CD14-positive monocyte (primary cell): Measurements from ENCODE around the gene PCDHB7. TPM values are rescaled to one million over a fixed set of nuclear protein-coding genes. Genes with fewer than 3 reads are reported as not detected.
A peak's percentile ranks its signal among the peaks of the same experiment; 100 is the strongest.
"Not testable (repeated sequence)": the region's sequence is repeated elsewhere in the genome, so short reads cannot be mapped to it uniquely, and the experiment has no call there.

ENCODE experiments used
- DNase-seq, 3 donors: peaks; one replicate each; pipeline ENCODE4 v3.0.0-alpha.2; 2011 to 2022
- H2AFZ ChIP-seq: 2 replicates; pipeline ENCODE4 v1.6.0; 2012; ENCODE audit warnings: mild to moderate bottlenecking, low read depth, low read length, inconsistent platforms; ENCODE audit not compliant: insufficient read depth, poor library complexity, severe bottlenecking
- H3K27ac ChIP-seq, 2 donors: 1 replicate in 1 of 2; 2 replicates in 1 of 2; pipeline ENCODE4 v1.5.1; 2012 to 2013; ENCODE audit warnings: low read length in 2 of 2, control low read depth in 1 of 2, inconsistent platforms in 1 of 2, low read depth in 1 of 2, mild to moderate bottlenecking in 1 of 2
- H3K27me3 ChIP-seq, 2 donors: one replicate each; pipeline versions ENCODE4 v1.6.0 to v1.6.1; 2011 to 2013; ENCODE audit warnings: low read length in 2 of 2; ENCODE audit not compliant: control insufficient read depth in 2 of 2, insufficient read depth in 2 of 2
- H3K36me3 ChIP-seq, 2 donors: replicated peaks in 1 of 2; 1 replicate in 1 of 2; 2 replicates in 1 of 2; pipeline versions ENCODE4 v1.5.1 to v1.6.1; 2012 to 2013; ENCODE audit warnings: low read length in 2 of 2, control low read depth in 1 of 2, inconsistent platforms in 1 of 2, mild to moderate bottlenecking in 1 of 2; ENCODE audit not compliant: insufficient read depth in 2 of 2, control insufficient read depth in 1 of 2
- H3K4me1 ChIP-seq, 2 donors: 1 replicate in 1 of 2; 2 replicates in 1 of 2; pipeline versions ENCODE4 v1.5.1 to v1.6.1; 2012 to 2013; ENCODE audit warnings: low read length in 2 of 2, control low read depth in 1 of 2, inconsistent platforms in 1 of 2, mild to moderate bottlenecking in 1 of 2, moderate library complexity in 1 of 2; ENCODE audit not compliant: insufficient read depth in 2 of 2, control insufficient read depth in 1 of 2
- H3K4me2 ChIP-seq: replicated peaks from 2 replicates; pipeline ENCODE3; 2012; ENCODE audit warnings: low read length, moderate library complexity, mild to moderate bottlenecking; ENCODE audit not compliant: poor library complexity, severe bottlenecking; ENCODE audit errors: extremely low read depth
- H3K4me3 ChIP-seq, 3 experiments: fragments of 200-600 bp in 1 of 3; sonication (generic) in 1 of 3; replicated peaks in 1 of 3; 1 replicate in 2 of 3; 2 replicates in 1 of 3; pipeline ENCODE4 v1.5.1; 2011 to 2013; ENCODE audit warnings: low read length in 3 of 3, mild to moderate bottlenecking in 3 of 3, control low read depth in 2 of 3, low read depth in 2 of 3, inconsistent platforms in 1 of 3, moderate library complexity in 1 of 3
- H3K79me2 ChIP-seq: 2 replicates; pipeline ENCODE4 v1.6.0; 2012; ENCODE audit warnings: mild to moderate bottlenecking, control low read depth, inconsistent platforms, low read length, moderate library complexity; ENCODE audit not compliant: insufficient read depth
- H3K9ac ChIP-seq: 2 replicates; pipeline ENCODE4 v1.6.0; 2017; ENCODE audit warnings: low read length, mild to moderate bottlenecking; ENCODE audit not compliant: insufficient read depth, poor library complexity, severe bottlenecking
- H3K9me3 ChIP-seq, 2 donors: replicated peaks in 1 of 2; 1 replicate in 1 of 2; 2 replicates in 1 of 2; pipeline versions ENCODE4 v1.5.1 to v1.6.1; 2012 to 2013; ENCODE audit warnings: low read length in 2 of 2, control low read depth in 1 of 2; ENCODE audit not compliant: control insufficient read depth in 1 of 2, insufficient read depth in 1 of 2
- H4K20me1 ChIP-seq: 2 replicates; pipeline ENCODE4 v1.6.0; 2012; ENCODE audit warnings: mild to moderate bottlenecking, low read length, control low read depth, moderate library complexity; ENCODE audit not compliant: insufficient read depth
- H3K27ac Mint-ChIP-seq, 7 donors: one replicate each; pipeline ENCODE4 v1.8.0; 2020; ENCODE audit warnings: mild to moderate bottlenecking in 7 of 7, mixed read lengths in 7 of 7, moderate library complexity in 6 of 7, inconsistent platforms in 2 of 7
- H3K27me3 Mint-ChIP-seq, 3 donors: one replicate each; pipeline ENCODE4 v1.8.0; 2021 to 2022; ENCODE audit warnings: low read depth in 3 of 3, mild to moderate bottlenecking in 3 of 3, mixed read lengths in 3 of 3, moderate library complexity in 3 of 3, inconsistent platforms in 1 of 3
- H3K36me3 Mint-ChIP-seq, 2 donors: one replicate each; pipeline ENCODE4 v1.8.0; 2020; ENCODE audit warnings: mixed read lengths in 2 of 2, inconsistent platforms in 1 of 2, mild to moderate bottlenecking in 1 of 2
- H3K4me1 Mint-ChIP-seq: one replicate; pipeline ENCODE4 v1.8.0; 2020; ENCODE audit warnings: mild to moderate bottlenecking, mixed read lengths
- H3K4me3 Mint-ChIP-seq, 2 donors: one replicate each; pipeline ENCODE4 v1.8.0; 2020; ENCODE audit warnings: mild to moderate bottlenecking in 2 of 2, mixed read lengths in 2 of 2, moderate library complexity in 1 of 2
- H3K9me3 Mint-ChIP-seq, 7 donors: one replicate each; pipeline ENCODE4 v1.8.0; 2020 to 2022; ENCODE audit warnings: mixed read lengths in 7 of 7, mild to moderate bottlenecking in 6 of 7, moderate library complexity in 6 of 7, inconsistent platforms in 2 of 7
- CTCF ChIP-seq: fragments of 200-600 bp; IDR thresholded peaks from one replicate; pipeline ENCODE4 v1.8.0; 2022; ENCODE audit warnings: antibody characterized with exemption, mild to moderate bottlenecking
- WGBS: methylation state at CpG from one replicate; pipeline ENCODE4 v1.1.5; 2013; ENCODE audit warnings: missing lambda C conversion rate; ENCODE audit not compliant: insufficient coverage; 5-methylcytosine and 5-hydroxymethylcytosine counted together
- intact Hi-C, 2 donors: fragments of 100-400 bp; cut with micrococcal nuclease; formaldehyde crosslinking; loops; one replicate each; pipeline versions ENCODE4 v1.15.0 to v1.15.1; 2023
- polyA plus RNA-seq, 3 donors: library from polyadenylated mRNA; depleted of rRNA in 1 of 3; unstranded in 2 of 3; stranded (reverse) in 1 of 3; fragments of 300-500 nt in 2 of 3; fragments of >200 nt in 1 of 3; fragmentation: Illumina TruSeq in 2 of 3; gene quantifications; 1 replicate in 2 of 3; 2 replicates in 1 of 3; pipeline ENCODE4 v1.2.3, GENCODE V29; 2012 to 2021

Gene PCDHB7
- polyA plus RNA-seq, 3 donors, result not detected

GRCh38 chr5:141196363-141196762, 23.9 kb downstream of the PCDHB7 start:
- Mint-ChIP-seq H3K9me3 (peaks cover 10 to 59% (median 46%) of the 10 kb centered on the region in 7 donors), H3K36me3 (no peaks in the 10 kb centered on the region), H3K27ac (no peak overlapping the region), H3K27me3 (peaks cover 2 to 22% (median 21%) of the 10 kb centered on the region in 3 donors), H3K4me3 (no peak overlapping the region), H3K4me1 (no peaks in the 10 kb centered on the region)
- peaks cover 23 to 49% of the 10 kb centered on the region in 2 donors for H3K9me3 ChIP-seq
- intact Hi-C loops, result no loop called here
- H3K27ac ChIP-seq, result no peak overlapping the region
- no peak overlapping the region for H2AFZ ChIP-seq
- no peak overlapping the region for H3K4me3 ChIP-seq
- no peak overlapping the region for H3K9ac ChIP-seq
- no peaks in the 10 kb centered on the region for H3K36me3 ChIP-seq
- H3K27me3 ChIP-seq, result peaks cover 0 to 21% of the 10 kb centered on the region in 2 donors
- WGBS, result no CpG with 5 or more reads among the region's 3 CpGs
- no peak for TF ChIP-seq CTCF
- no peak for DNase-seq
- no peaks in the 10 kb centered on the region for H3K4me1 ChIP-seq
- no peak overlapping the region for H3K4me2 ChIP-seq
- no peaks in the 10 kb centered on the region for H4K20me1 ChIP-seq
- no peaks in the 10 kb centered on the region for H3K79me2 ChIP-seq

GRCh38 chr5:141199359-141200235, 27.2 kb downstream of the PCDHB7 start, which contains the start of gene PCDHB11:
TSS of gene PCDHB11 (plus strand) at chr5:141199627. CDS start at chr5:141199775, 148 bp downstream.
- peaks cover 17 to 52% (median 42%) of the 10 kb centered on the region in 7 donors for H3K9me3 Mint-ChIP-seq
- Histone ChIP-seq H3K9me3 (peaks cover 35 to 48% of the 10 kb centered on the region in 2 donors), H3K4me2 (no peak within 1 kb of the TSS), H4K20me1 (no peaks in the 10 kb centered on the region), H3K79me2 (no peaks in the 10 kb centered on the region), H3K9ac (no peak within 1 kb of the TSS), H3K36me3 (no peaks in the 10 kb centered on the region), H3K4me1 (no peaks in the 10 kb centered on the region), H3K27ac (no peak within 1 kb of the TSS), H2AFZ (no peak within 1 kb of the TSS), H3K27me3 (peaks cover 0 to 11% of the 10 kb centered on the region in 2 donors), H3K4me3 (no peak within 1 kb of the TSS)
- H3K36me3 Mint-ChIP-seq, result no peaks in the 10 kb centered on the region
- WGBS, result 45% methylated on average over 15 of the region's 21 CpGs
- H3K27me3 Mint-ChIP-seq, result peaks cover 11 to 22% (median 21%) of the 10 kb centered on the region in 3 donors
- no peak within 1 kb of the TSS for H3K27ac Mint-ChIP-seq
- no peak for TF ChIP-seq CTCF
- no peak within 1 kb of the TSS for H3K4me3 Mint-ChIP-seq
- no peaks in the 10 kb centered on the region for H3K4me1 Mint-ChIP-seq
- no peak for DNase-seq
- intact Hi-C loops, result no loop called here

- H2AFZ ChIP-seq, H3K4me3 ChIP-seq, H3K4me2 ChIP-seq, H3K36me3 ChIP-seq, H3K4me1 Mint-ChIP-seq, H4K20me1 ChIP-seq, H3K27ac ChIP-seq, H3K4me1 ChIP-seq, H3K27ac Mint-ChIP-seq, DNase-seq, H3K27me3 ChIP-seq, H3K36me3 Mint-ChIP-seq, intact Hi-C loops, H3K79me2 ChIP-seq, H3K9ac ChIP-seq: not testable (repeated sequence)
- H3K9me3 ChIP-seq, result peaks cover 33 to 47% of the 10 kb centered on the region in 2 donors
- WGBS, result 26% methylated on average over 9 of the region's 38 CpGs
- Mint-ChIP-seq H3K4me3 (peak overlapping the region in 1 of 2 donors; percentile 13), H3K27me3 (peaks cover 12 to 22% (median 20%) of the 10 kb centered on the region in 3 donors), H3K9me3 (peaks cover 19 to 54% (median 41%) of the 10 kb centered on the region in 7 donors)
Observed at GRCh38 chr5:141201126-141201525, 28.7 kb downstream of the PCDHB7 start.
